ENCODE results near the gene ITCH. TPM values are rescaled to one million over a fixed set of nuclear protein-coding genes. Genes with fewer than 3 reads are reported as not detected.
"Not testable (repeated sequence)": the region's sequence is repeated elsewhere in the genome, so short reads cannot be mapped to it uniquely, and the experiment has no call there.

Gene ITCH
- total RNA-seq, 2 donors from 2014 or later = 35.6 to 40.2 TPM

GRCh38 chr20:34367155-34367554, 4.1 kb downstream of the ITCH start:
- no peaks in the 10 kb centered on the region for H3K27me3 ChIP-seq
- no peak for TF ChIP-seq CTCF (IDR thresholded peaks at IDR 0.05)
- H3K4me3 ChIP-seq = no peak overlapping the region
- H3K4me1 ChIP-seq = peaks cover 0 to 39% of the 10 kb centered on the region in 2 donors
- no peaks in the 10 kb centered on the region for H3K9me3 ChIP-seq
- no peak overlapping the region for H3K27ac ChIP-seq
- DNase-seq (ENCODE audit: low spot score) = no peak
- H3K36me3 ChIP-seq = peaks cover 16% of the 10 kb centered on the region

- H3K4me1 ChIP-seq = peaks cover 0 to 34% of the 10 kb centered on the region in 2 donors
- not testable (repeated sequence) for H3K27me3 ChIP-seq; H3K27ac ChIP-seq; H3K4me3 ChIP-seq; H3K9me3 ChIP-seq; DNase-seq (ENCODE audit: low spot score)
- H3K36me3 ChIP-seq = peaks cover 16% of the 10 kb centered on the region
Measured at GRCh38 chr20:34367911-34368310, 4.8 kb downstream of the ITCH start.

GRCh38 chr20:34368547-34368946, 5.5 kb downstream of the ITCH start:
- no peak for DNase-seq (ENCODE audit: low spot score)
- H3K36me3 ChIP-seq = peaks cover 16% of the 10 kb centered on the region
- H3K27me3 ChIP-seq = no peaks in the 10 kb centered on the region
- TF ChIP-seq CTCF (IDR thresholded peaks at IDR 0.05) = no peak
- no peak overlapping the region for H3K27ac ChIP-seq
- peaks cover 0 to 33% of the 10 kb centered on the region in 2 donors for H3K4me1 ChIP-seq
- H3K4me3 ChIP-seq = no peak overlapping the region
- H3K9me3 ChIP-seq = no peaks in the 10 kb centered on the region

- no peak for TF ChIP-seq CTCF (IDR thresholded peaks at IDR 0.05)
- no peaks in the 10 kb centered on the region for H3K9me3 ChIP-seq
- H3K27ac ChIP-seq = no peak overlapping the region
- peaks cover 0 to 33% of the 10 kb centered on the region in 2 donors for H3K4me1 ChIP-seq
- H3K36me3 ChIP-seq = peaks cover 16% of the 10 kb centered on the region
- H3K27me3 ChIP-seq = no peaks in the 10 kb centered on the region
- DNase-seq (ENCODE audit: low spot score) = no peak
- no peak overlapping the region for H3K4me3 ChIP-seq
Measured at GRCh38 chr20:34369265-34369664, 6.2 kb downstream of the ITCH start.

- H3K9me3 ChIP-seq = no peaks in the 10 kb centered on the region
- no peak for TF ChIP-seq CTCF (IDR thresholded peaks at IDR 0.05)
- H3K27ac ChIP-seq = no peak overlapping the region
- no peak for DNase-seq (ENCODE audit: low spot score)
- H3K4me3 ChIP-seq = no peak overlapping the region
- H3K27me3 ChIP-seq = no peaks in the 10 kb centered on the region
- H3K36me3 ChIP-seq = peaks cover 16% of the 10 kb centered on the region
- H3K4me1 ChIP-seq = peaks cover 0 to 29% of the 10 kb centered on the region in 2 donors
Measured at GRCh38 chr20:34370062-34370461, 7.0 kb downstream of the ITCH start.

- TF ChIP-seq CTCF (IDR thresholded peaks at IDR 0.05) = no peak
- Histone ChIP-seq H3K4me3 (no peak overlapping the region), H3K9me3 (no peaks in the 10 kb centered on the region), H3K36me3 (peaks cover 16% of the 10 kb centered on the region), H3K4me1 (peaks cover 0 to 2% of the 10 kb centered on the region in 2 donors), H3K27ac (no peak overlapping the region), H3K27me3 (no peaks in the 10 kb centered on the region)
- DNase-seq (ENCODE audit: low spot score) = no peak
Measured at GRCh38 chr20:34373445-34373844, 10.4 kb downstream of the ITCH start.
